Prostate gland (tissue), 2 donors: ENCODE measurements around the gene ZNF469. TPM values are rescaled to one million over a fixed set of nuclear protein-coding genes. Genes with fewer than 3 reads are reported as not detected.

Source experiments
- DNase-seq: peaks from one replicate; pipeline ENCODE4 v3.0.0-alpha.2; 2019; ENCODE audit warnings: low spot score
- H3K27ac ChIP-seq, 2 donors: fragments of 200-600 bp; sonication (generic); 2 replicates each; pipeline ENCODE4 v1.5.1; 2017 to 2019
- H3K27me3 ChIP-seq: fragments of 200-600 bp; sonication (generic); replicated peaks from 2 replicates; pipeline ENCODE4 v1.5.1; 2019; ENCODE audit not compliant: insufficient read depth
- H3K36me3 ChIP-seq, 2 donors: fragments of 200-600 bp; sonication (generic); 1 replicate in 1 of 2; 2 replicates in 1 of 2; pipeline versions ENCODE4 v1.5.1 to v1.8.1; 2017 to 2019
- H3K4me1 ChIP-seq: fragments of 200-600 bp; sonication (generic); replicated peaks from 2 replicates; pipeline ENCODE4 v1.5.1; 2019
- H3K4me3 ChIP-seq, 2 donors: fragments of 200-600 bp; sonication (generic); 2 replicates each; pipeline ENCODE4 v1.5.1; 2017 to 2019
- H3K9me3 ChIP-seq: fragments of 200-600 bp; sonication (generic); 2 replicates; pipeline ENCODE4 v1.5.1; 2017
- CTCF ChIP-seq, 4 experiments: fragments of 200-600 bp in 2 of 4; fragments of 450-650 bp in 2 of 4; sonication (generic) in 2 of 4; IDR thresholded peaks; 1 replicate in 3 of 4; 2 replicates in 1 of 4; pipeline ENCODE4 v1.5.1; 2016 to 2019; ENCODE audit warnings: antibody characterized with exemption in 4 of 4, mild to moderate bottlenecking in 2 of 4, moderate library complexity in 2 of 4
- POLR2A ChIP-seq: fragments of 450-650 bp; IDR thresholded peaks from one replicate; pipeline ENCODE4 v1.6.1; 2016; ENCODE audit warnings: antibody characterized with exemption, mild to moderate bottlenecking
- POLR2AphosphoS5 ChIP-seq: sonication (generic); formaldehyde crosslinking; IDR thresholded peaks from one replicate; pipeline ENCODE4 v1.6.1; 2017; ENCODE audit warnings: antibody characterized with exemption
- WGBS: methylation state at CpG from one replicate; pipeline ENCODE4 v1.1.5; 2018; 5-methylcytosine and 5-hydroxymethylcytosine counted together
- intact Hi-C: fragments of 100-400 bp; cut with DNase I; formaldehyde crosslinking; loops from one replicate; pipeline ENCODE4 v1.14.2; 2022
- total RNA-seq, 2 donors: library from RNA; depleted of rRNA; stranded (reverse); fragments of >200 nt; gene quantifications; one replicate each; pipeline ENCODE4 v1.1.0, GENCODE V29; 2016

Gene ZNF469
- total RNA-seq, 2 donors from 2014 or later = 3.6 to 4.4 TPM

- TF ChIP-seq CTCF (IDR thresholded peaks at IDR 0.05) (no peak), POLR2AphosphoS5 (no peak), POLR2A (no peak)
- WGBS = 93% methylated on average over 5 of the region's 5 CpGs
- DNase-seq = no peak
- intact Hi-C loops = no loop called here
- H3K9me3 ChIP-seq = no peaks in the 10 kb centered on the region
- H3K27ac ChIP-seq = no peak overlapping the region
- H3K4me1 ChIP-seq = peaks cover 4% of the 10 kb centered on the region
- H3K36me3 ChIP-seq = no peaks in the 10 kb centered on the region
- no peaks in the 10 kb centered on the region for H3K27me3 ChIP-seq
- H3K4me3 ChIP-seq = no peak overlapping the region
These were observed 2.4 kb downstream of the ZNF469 start for GRCh38 chr16:88385112-88385594.

DNA sequence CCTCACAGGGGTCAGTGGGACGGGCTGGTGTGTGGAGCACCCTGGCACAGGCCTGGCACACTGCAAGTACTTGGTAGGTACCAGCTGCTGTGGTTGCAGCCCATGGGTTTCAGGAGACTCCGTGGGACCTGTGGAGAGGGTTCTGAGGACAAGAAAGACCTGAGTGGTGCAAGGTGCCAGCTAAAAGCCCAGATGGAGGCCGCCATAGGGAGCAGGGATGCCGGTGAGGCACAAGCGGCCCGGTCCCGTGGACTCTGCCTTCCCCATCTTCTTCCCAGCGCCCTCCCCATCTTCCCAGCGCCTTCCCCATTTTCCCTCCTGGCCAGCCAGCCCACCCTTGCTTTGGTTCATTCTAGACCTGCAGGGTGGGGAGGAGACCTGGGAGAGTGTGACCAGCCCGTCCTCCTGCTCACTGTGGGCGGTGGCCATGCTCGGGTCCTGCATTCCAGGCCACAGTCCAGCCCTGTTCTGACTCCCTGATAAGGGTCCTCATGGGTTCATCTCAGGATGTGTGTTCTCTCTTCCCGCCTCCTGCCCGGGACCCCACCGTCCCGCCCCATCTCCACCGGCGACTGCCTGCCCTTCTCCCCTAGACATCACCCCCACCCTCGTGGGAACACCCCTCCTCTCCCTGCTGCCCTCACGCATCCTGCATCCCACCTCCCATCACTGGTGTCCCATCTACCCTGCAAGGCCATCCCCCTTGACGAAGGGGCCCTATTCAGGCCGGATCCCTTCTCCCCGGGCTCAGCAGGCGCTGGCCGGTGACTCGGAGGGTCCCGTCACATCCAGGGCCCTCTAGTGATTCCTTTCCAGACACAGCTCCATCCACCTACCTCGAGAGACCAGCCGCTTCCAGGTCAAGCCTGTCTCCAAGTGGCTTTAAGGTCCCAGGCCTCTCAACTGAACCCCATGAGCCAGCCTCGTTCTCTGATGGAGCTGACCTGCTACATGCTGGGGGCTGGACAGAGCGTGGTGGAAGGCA lies 3.4 kb downstream of the ZNF469 start:
- Histone ChIP-seq H3K4me3 (no peak overlapping the region), H3K4me1 (peaks cover 4% of the 10 kb centered on the region), H3K36me3 (no peaks in the 10 kb centered on the region), H3K9me3 (no peaks in the 10 kb centered on the region), H3K27me3 (no peaks in the 10 kb centered on the region), H3K27ac (no peak overlapping the region)
- TF ChIP-seq POLR2AphosphoS5 (no peak), CTCF (IDR thresholded peaks at IDR 0.05) (no peak), POLR2A (no peak)
- DNase-seq = no peak
- 94% methylated on average over 30 of the region's 31 CpGs for WGBS
- intact Hi-C loops = no loop called here

DNA sequence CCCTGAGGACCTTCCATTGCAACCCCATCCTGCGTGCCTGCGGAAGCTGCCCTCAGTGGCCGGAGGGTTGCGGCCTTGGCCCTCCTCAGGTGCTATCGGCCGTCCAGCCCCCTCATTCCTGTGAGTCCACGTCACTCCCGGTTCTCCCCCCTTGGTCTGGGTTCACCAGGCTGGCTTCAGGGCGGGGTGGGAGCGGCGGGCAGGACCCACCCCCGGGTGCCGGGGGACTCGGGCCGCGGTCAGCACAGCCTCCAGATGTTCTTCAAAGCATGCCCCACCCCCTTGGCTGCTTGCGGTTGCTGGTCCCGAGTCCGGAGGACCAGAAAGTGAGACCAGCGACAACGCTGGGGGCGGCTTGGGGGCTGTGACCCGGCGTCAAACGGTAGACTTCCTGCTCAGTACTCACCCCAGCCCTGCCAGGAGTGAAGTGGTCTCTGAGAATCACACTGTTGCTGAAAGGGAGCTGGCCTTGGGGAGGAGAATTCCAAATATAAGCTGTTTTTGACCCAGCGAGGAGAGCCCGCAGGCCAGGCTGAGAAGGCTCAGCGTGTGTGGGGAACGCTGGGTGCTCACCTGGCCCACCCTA lies 4.5 kb downstream of the ZNF469 start:
- no peaks in the 10 kb centered on the region for H3K27me3 ChIP-seq
- WGBS = 83% methylated on average over 29 of the region's 29 CpGs
- H3K36me3 ChIP-seq = no peaks in the 10 kb centered on the region
- H3K4me1 ChIP-seq = peaks cover 4% of the 10 kb centered on the region
- intact Hi-C loops = no loop called here
- DNase-seq = no peak
- no peak overlapping the region for H3K4me3 ChIP-seq
- no peak for TF ChIP-seq CTCF (IDR thresholded peaks at IDR 0.05)
- no peak for TF ChIP-seq POLR2A
- no peak for TF ChIP-seq POLR2AphosphoS5
- H3K27ac ChIP-seq = no peak overlapping the region
- no peaks in the 10 kb centered on the region for H3K9me3 ChIP-seq

GRCh38 chr16:88387941-88388627 lies 5.3 kb downstream of the ZNF469 start:
- Histone ChIP-seq H3K9me3 (no peaks in the 10 kb centered on the region), H3K4me1 (peaks cover 4% of the 10 kb centered on the region), H3K4me3 (no peak overlapping the region), H3K36me3 (no peaks in the 10 kb centered on the region), H3K27me3 (no peaks in the 10 kb centered on the region), H3K27ac (peak overlapping the region; percentile 42 to 62)
- peak; percentile 84 for DNase-seq
- WGBS = 45% methylated on average over 26 of the region's 27 CpGs
- intact Hi-C loops = no loop called here
- TF ChIP-seq POLR2AphosphoS5 (peak; percentile 72), CTCF (IDR thresholded peaks at IDR 0.05) (peak in 1 of 4 experiments; percentile 37), POLR2A (no peak)
